ENCODE results near the gene ATXN10.
"Not testable (repeated sequence)": the region's sequence is repeated elsewhere in the genome, so short reads cannot be mapped to it uniquely, and the experiment has no call there.

ATXN10 gene

GRCh38 chr22:45680932-45681700, 9.5 kb downstream of the ATXN10 start:
- no peaks in the 10 kb centered on the region for H3K27me3 ChIP-seq (ENCODE audit: control insufficient read depth, insufficient read depth, low read length)
- H3K9me3 ChIP-seq (ENCODE audit: control insufficient read depth, insufficient read depth, low read length): no peaks in the 10 kb centered on the region
- H3K36me3 ChIP-seq (ENCODE audit: control insufficient read depth, insufficient read depth, low read length): no peaks in the 10 kb centered on the region
- DNase-seq (ENCODE audit: low read depth, low spot score): no peak
- H3K4me3 ChIP-seq (ENCODE audit: low read length): no peak overlapping the region
- no peak overlapping the region for H3K27ac ChIP-seq (ENCODE audit: low read length)
- no CpG with 5 or more reads among the region's 5 CpGs for WGBS (ENCODE audit: insufficient coverage, insufficient read length)
- H3K4me1 ChIP-seq (ENCODE audit: control insufficient read depth, insufficient read depth, low read length): peaks cover 3% of the 10 kb centered on the region; the same call in 1 of the 2 replicates

- H3K36me3 ChIP-seq (ENCODE audit: control insufficient read depth, insufficient read depth, low read length): no peaks in the 10 kb centered on the region
- peaks cover 3% of the 10 kb centered on the region; the same call in 1 of the 2 replicates for H3K4me1 ChIP-seq (ENCODE audit: control insufficient read depth, insufficient read depth, low read length)
- DNase-seq (ENCODE audit: low read depth, low spot score): no peak
- no peaks in the 10 kb centered on the region for H3K9me3 ChIP-seq (ENCODE audit: control insufficient read depth, insufficient read depth, low read length)
- no peaks in the 10 kb centered on the region for H3K27me3 ChIP-seq (ENCODE audit: control insufficient read depth, insufficient read depth, low read length)
- WGBS (ENCODE audit: insufficient coverage, insufficient read length): no CpG with 5 or more reads among the region's 4 CpGs
- no peak overlapping the region for H3K4me3 ChIP-seq (ENCODE audit: low read length)
- H3K27ac ChIP-seq (ENCODE audit: low read length): no peak overlapping the region
These were observed 10.4 kb downstream of the ATXN10 start for GRCh38 chr22:45682064-45682463.

- WGBS (ENCODE audit: insufficient coverage, insufficient read length): no CpG with 5 or more reads among the region's 5 CpGs
- H3K4me1 ChIP-seq (ENCODE audit: control insufficient read depth, insufficient read depth, low read length); H3K27me3 ChIP-seq (ENCODE audit: control insufficient read depth, insufficient read depth, low read length); H3K4me3 ChIP-seq (ENCODE audit: low read length); DNase-seq (ENCODE audit: low read depth, low spot score); H3K27ac ChIP-seq (ENCODE audit: low read length); H3K9me3 ChIP-seq (ENCODE audit: control insufficient read depth, insufficient read depth, low read length); H3K36me3 ChIP-seq (ENCODE audit: control insufficient read depth, insufficient read depth, low read length): not testable (repeated sequence)
These were observed 11.1 kb downstream of the ATXN10 start for GRCh38 chr22:45682773-45683172.

- H3K27me3 ChIP-seq (ENCODE audit: control insufficient read depth, insufficient read depth, low read length): no peaks in the 10 kb centered on the region
- H3K4me3 ChIP-seq (ENCODE audit: low read length): no peak overlapping the region
- H3K36me3 ChIP-seq (ENCODE audit: control insufficient read depth, insufficient read depth, low read length): no peaks in the 10 kb centered on the region
- no peaks in the 10 kb centered on the region for H3K9me3 ChIP-seq (ENCODE audit: control insufficient read depth, insufficient read depth, low read length)
- WGBS (ENCODE audit: insufficient coverage, insufficient read length): no CpG with 5 or more reads among the region's 6 CpGs
- H3K27ac ChIP-seq (ENCODE audit: low read length): no peak overlapping the region
- H3K4me1 ChIP-seq (ENCODE audit: control insufficient read depth, insufficient read depth, low read length): peaks cover 3% of the 10 kb centered on the region; the same call in 1 of the 2 replicates
- no peak for DNase-seq (ENCODE audit: low read depth, low spot score)
These were observed 11.6 kb downstream of the ATXN10 start for GRCh38 chr22:45683248-45683647.

DNA sequence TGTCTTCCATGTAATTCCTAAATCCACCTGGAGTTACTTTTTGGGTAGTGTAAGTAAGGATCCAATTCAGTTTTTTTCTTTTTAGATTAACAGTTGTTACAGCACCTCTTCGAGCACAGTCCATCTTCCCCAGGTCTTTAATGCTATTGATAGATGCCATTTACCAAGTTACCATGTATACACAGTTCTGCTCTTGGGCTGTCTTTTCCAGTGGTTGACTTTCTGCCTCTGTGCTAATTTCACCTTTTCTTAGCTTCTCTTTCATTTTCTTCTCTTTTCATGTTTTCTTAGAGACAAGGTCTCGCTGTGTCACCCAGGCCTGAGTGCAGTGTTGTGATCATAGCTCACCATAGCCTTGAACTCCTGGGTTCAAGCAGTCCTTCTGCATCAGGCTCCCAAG, 12.0 kb downstream of the ATXN10 start:
- peaks cover 3% of the 10 kb centered on the region; the same call in 1 of the 2 replicates for H3K4me1 ChIP-seq (ENCODE audit: control insufficient read depth, insufficient read depth, low read length)
- DNase-seq (ENCODE audit: low read depth, low spot score): no peak

GRCh38 chr22:45684169-45684568, 12.5 kb downstream of the ATXN10 start:
- peaks cover 3% of the 10 kb centered on the region; the same call in 1 of the 2 replicates for H3K4me1 ChIP-seq (ENCODE audit: control insufficient read depth, insufficient read depth, low read length)
- H3K9me3 ChIP-seq (ENCODE audit: control insufficient read depth, insufficient read depth, low read length): no peaks in the 10 kb centered on the region
- H3K27me3 ChIP-seq (ENCODE audit: control insufficient read depth, insufficient read depth, low read length): no peaks in the 10 kb centered on the region
- WGBS (ENCODE audit: insufficient coverage, insufficient read length): no CpG with 5 or more reads among the region's 4 CpGs
- no peak for DNase-seq (ENCODE audit: low read depth, low spot score)
- H3K4me3 ChIP-seq (ENCODE audit: low read length): no peak overlapping the region
- H3K36me3 ChIP-seq (ENCODE audit: control insufficient read depth, insufficient read depth, low read length): no peaks in the 10 kb centered on the region
- H3K27ac ChIP-seq (ENCODE audit: low read length): no peak overlapping the region

More for the DNA sequence above, 12.0 kb downstream of the ATXN10 start:
- Histone ChIP-seq H3K27ac (ENCODE audit: low read length) (no peak overlapping the region), H3K9me3 (ENCODE audit: control insufficient read depth, insufficient read depth, low read length) (no peaks in the 10 kb centered on the region), H3K4me3 (ENCODE audit: low read length) (no peak overlapping the region), H3K27me3 (ENCODE audit: control insufficient read depth, insufficient read depth, low read length) (no peaks in the 10 kb centered on the region), H3K36me3 (ENCODE audit: control insufficient read depth, insufficient read depth, low read length) (no peaks in the 10 kb centered on the region)
- WGBS (ENCODE audit: insufficient coverage, insufficient read length): no CpG with 5 or more reads among the region's 2 CpGs

GRCh38 chr22:45684752-45685574, 13.3 kb downstream of the ATXN10 start:
- Histone ChIP-seq H3K4me1 (ENCODE audit: control insufficient read depth, insufficient read depth, low read length) (peaks cover 3% of the 10 kb centered on the region; the same call in 1 of the 2 replicates), H3K36me3 (ENCODE audit: control insufficient read depth, insufficient read depth, low read length) (no peaks in the 10 kb centered on the region), H3K27ac (ENCODE audit: low read length) (no peak overlapping the region), H3K4me3 (ENCODE audit: low read length) (no peak overlapping the region), H3K27me3 (ENCODE audit: control insufficient read depth, insufficient read depth, low read length) (no peaks in the 10 kb centered on the region), H3K9me3 (ENCODE audit: control insufficient read depth, insufficient read depth, low read length) (no peaks in the 10 kb centered on the region)
- no CpG with 5 or more reads among the region's 5 CpGs for WGBS (ENCODE audit: insufficient coverage, insufficient read length)
- DNase-seq (ENCODE audit: low read depth, low spot score): no peak

DNA sequence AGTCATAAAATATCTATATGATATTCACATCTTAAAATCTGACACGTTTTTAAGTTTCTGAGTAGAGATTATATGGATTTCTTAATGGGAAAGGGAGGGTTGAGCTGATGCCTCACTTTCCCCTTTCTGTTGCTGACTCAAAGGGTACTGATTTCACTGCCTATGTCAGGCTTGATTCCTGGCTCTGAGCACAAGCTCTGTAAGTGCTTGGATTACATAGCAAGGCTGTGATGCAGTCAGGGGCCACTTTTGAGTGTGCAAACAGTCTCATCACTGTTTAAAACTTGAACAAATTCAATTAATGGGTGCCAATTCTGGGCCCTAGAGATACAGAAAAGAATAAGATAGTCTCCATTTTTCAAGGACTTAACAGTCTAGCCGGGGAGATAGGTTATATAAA, 14.4 kb downstream of the ATXN10 start:
- Histone ChIP-seq H3K27ac (ENCODE audit: low read length) (no peak overlapping the region), H3K36me3 (ENCODE audit: control insufficient read depth, insufficient read depth, low read length) (no peaks in the 10 kb centered on the region), H3K4me1 (ENCODE audit: control insufficient read depth, insufficient read depth, low read length) (peaks cover 3% of the 10 kb centered on the region; the same call in 1 of the 2 replicates), H3K9me3 (ENCODE audit: control insufficient read depth, insufficient read depth, low read length) (no peaks in the 10 kb centered on the region), H3K4me3 (ENCODE audit: low read length) (no peak overlapping the region), H3K27me3 (ENCODE audit: control insufficient read depth, insufficient read depth, low read length) (no peaks in the 10 kb centered on the region)
- no CpG with 5 or more reads among the region's 2 CpGs for WGBS (ENCODE audit: insufficient coverage, insufficient read length)
- DNase-seq (ENCODE audit: low read depth, low spot score): no peak

DNA sequence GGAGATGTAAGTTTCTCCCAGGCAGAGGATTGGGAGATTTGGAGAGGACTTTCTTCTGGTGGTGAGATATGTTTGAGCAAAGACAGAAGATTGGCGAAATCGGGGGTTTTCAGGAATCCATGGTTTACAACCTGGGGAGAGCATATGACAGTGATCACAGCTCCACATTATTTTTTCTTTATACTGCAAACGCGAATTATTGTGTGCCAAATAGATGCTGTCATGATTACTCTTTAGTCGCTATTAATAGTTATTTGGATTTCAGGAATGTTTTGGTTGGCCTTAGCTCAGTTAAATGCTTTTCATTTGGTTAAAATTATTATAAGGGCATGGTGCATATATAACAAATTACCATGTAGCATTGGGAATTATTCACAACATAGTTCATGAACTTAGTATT, 15.2 kb downstream of the ATXN10 start:
- Histone ChIP-seq H3K9me3 (ENCODE audit: control insufficient read depth, insufficient read depth, low read length) (no peaks in the 10 kb centered on the region), H3K27ac (ENCODE audit: low read length) (no peak overlapping the region), H3K4me3 (ENCODE audit: low read length) (no peak overlapping the region), H3K27me3 (ENCODE audit: control insufficient read depth, insufficient read depth, low read length) (no peaks in the 10 kb centered on the region), H3K4me1 (ENCODE audit: control insufficient read depth, insufficient read depth, low read length) (peaks cover 4% of the 10 kb centered on the region; the same call in 1 of the 2 replicates), H3K36me3 (ENCODE audit: control insufficient read depth, insufficient read depth, low read length) (no peaks in the 10 kb centered on the region)
- WGBS (ENCODE audit: insufficient coverage, insufficient read length): no CpG with 5 or more reads among the region's 5 CpGs
- no peak for DNase-seq (ENCODE audit: low read depth, low spot score)

GRCh38 chr22:45688600-45689080, 17.0 kb downstream of the ATXN10 start:
- Histone ChIP-seq H3K27me3 (ENCODE audit: control insufficient read depth, insufficient read depth, low read length) (no peaks in the 10 kb centered on the region), H3K4me3 (ENCODE audit: low read length) (no peak overlapping the region), H3K36me3 (ENCODE audit: control insufficient read depth, insufficient read depth, low read length) (no peaks in the 10 kb centered on the region), H3K9me3 (ENCODE audit: control insufficient read depth, insufficient read depth, low read length) (no peaks in the 10 kb centered on the region), H3K27ac (ENCODE audit: low read length) (no peak overlapping the region), H3K4me1 (ENCODE audit: control insufficient read depth, insufficient read depth, low read length) (peaks cover 1% of the 10 kb centered on the region; the same call in 1 of the 2 replicates)
- WGBS (ENCODE audit: insufficient coverage, insufficient read length): no CpG with 5 or more reads among the region's 4 CpGs
- DNase-seq (ENCODE audit: low read depth, low spot score): no peak
